Muscle layer of duodenum (tissue), 2 donors: ENCODE measurements around the gene BOLL.
A peak's percentile ranks its signal among the peaks of the same experiment; 100 is the strongest.
"Not testable (repeated sequence)": the region's sequence is repeated elsewhere in the genome, so short reads cannot be mapped to it uniquely, and the experiment has no call there.

ENCODE experiments used
- H3K27ac ChIP-seq: one replicate; pipeline ENCODE4 v1.7.0; 2013; ENCODE audit warnings: mild to moderate bottlenecking, low read length
- H3K27me3 ChIP-seq: one replicate; pipeline ENCODE4 v1.7.0; 2013; ENCODE audit warnings: low read depth, mild to moderate bottlenecking, control low read depth, low read length
- H3K36me3 ChIP-seq, 2 donors: one replicate each; pipeline ENCODE4 v1.7.0; 2013; ENCODE audit warnings: low read length in 2 of 2, control low read depth in 1 of 2, mild to moderate bottlenecking in 1 of 2; ENCODE audit not compliant: insufficient read depth in 2 of 2, control insufficient read depth in 1 of 2
- H3K4me1 ChIP-seq, 2 donors: one replicate each; pipeline ENCODE4 v1.7.0; 2013; ENCODE audit warnings: low read length in 2 of 2, mild to moderate bottlenecking in 2 of 2, control low read depth in 1 of 2, moderate library complexity in 1 of 2; ENCODE audit not compliant: insufficient read depth in 2 of 2, control insufficient read depth in 1 of 2
- H3K4me3 ChIP-seq, 2 donors: one replicate each; pipeline ENCODE4 v1.7.0; 2013; ENCODE audit warnings: low read length in 2 of 2, low read depth in 1 of 2, mild to moderate bottlenecking in 1 of 2
- H3K9me3 ChIP-seq, 2 donors: one replicate each; pipeline ENCODE4 v1.7.0; 2013; ENCODE audit warnings: low read length in 2 of 2, control low read depth in 1 of 2, mild to moderate bottlenecking in 1 of 2; ENCODE audit not compliant: control insufficient read depth in 1 of 2
- donor health status: healthy.

Gene BOLL

GRCh38 chr2:197793456-197793855 is 8.3 kb upstream of the BOLL start:
- Histone ChIP-seq H3K4me3 (no peak overlapping the region), H3K9me3 (no peaks in the 10 kb centered on the region), H3K36me3 (no peaks in the 10 kb centered on the region), H3K4me1 (no peaks in the 10 kb centered on the region), H3K27ac (no peak overlapping the region), H3K27me3 (no peaks in the 10 kb centered on the region)

GRCh38 chr2:197786010-197786877 is 1.1 kb upstream of the BOLL start:
- Histone ChIP-seq H3K4me1 (peaks cover 0 to 10% of the 10 kb centered on the region in 2 donors), H3K27me3 (peaks cover 8% of the 10 kb centered on the region), H3K27ac (no peak overlapping the region), H3K36me3 (no peaks in the 10 kb centered on the region), H3K9me3 (no peaks in the 10 kb centered on the region), H3K4me3 (peak overlapping the region; percentile 56 to 68)

GRCh38 chr2:197782126-197782525 is 3.0 kb downstream of the BOLL start:
- no peak overlapping the region for H3K4me3 ChIP-seq
- H3K4me1 ChIP-seq, result peaks cover 0 to 10% of the 10 kb centered on the region in 2 donors
- peaks cover 8% of the 10 kb centered on the region for H3K27me3 ChIP-seq
- H3K9me3 ChIP-seq, result no peaks in the 10 kb centered on the region
- H3K36me3 ChIP-seq, result no peaks in the 10 kb centered on the region
- no peak overlapping the region for H3K27ac ChIP-seq

- Histone ChIP-seq H3K27me3 (no peaks in the 10 kb centered on the region), H3K4me3 (no peak overlapping the region), H3K27ac (no peak overlapping the region), H3K9me3 (no peaks in the 10 kb centered on the region), H3K36me3 (no peaks in the 10 kb centered on the region), H3K4me1 (no peaks in the 10 kb centered on the region)
Measured at GRCh38 chr2:197779261-197779660, 5.9 kb downstream of the BOLL start.

- Histone ChIP-seq H3K9me3 (no peaks in the 10 kb centered on the region), H3K4me3 (no peak overlapping the region), H3K4me1 (no peaks in the 10 kb centered on the region), H3K27ac (no peak overlapping the region), H3K27me3 (no peaks in the 10 kb centered on the region), H3K36me3 (no peaks in the 10 kb centered on the region)
Measured at GRCh38 chr2:197777823-197778407, 7.2 kb downstream of the BOLL start.

- Histone ChIP-seq H3K36me3 (no peaks in the 10 kb centered on the region), H3K4me1 (no peaks in the 10 kb centered on the region), H3K27me3 (no peaks in the 10 kb centered on the region), H3K27ac (no peak overlapping the region), H3K4me3 (no peak overlapping the region), H3K9me3 (peaks cover 0 to 11% of the 10 kb centered on the region in 2 donors)
Measured at GRCh38 chr2:197760293-197760657, 24.8 kb downstream of the BOLL start.

- no peak overlapping the region for H3K4me3 ChIP-seq
- H3K9me3 ChIP-seq, result peaks cover 0 to 11% of the 10 kb centered on the region in 2 donors
- no peaks in the 10 kb centered on the region for H3K36me3 ChIP-seq
- no peaks in the 10 kb centered on the region for H3K4me1 ChIP-seq
- no peaks in the 10 kb centered on the region for H3K27me3 ChIP-seq
- H3K27ac ChIP-seq, result no peak overlapping the region
Measured at GRCh38 chr2:197759625-197760292, 25.4 kb downstream of the BOLL start.

- Histone ChIP-seq H3K9me3 (peaks cover 0 to 11% of the 10 kb centered on the region in 2 donors), H3K4me1 (no peaks in the 10 kb centered on the region), H3K4me3 (no peak overlapping the region), H3K27ac (no peak overlapping the region), H3K27me3 (no peaks in the 10 kb centered on the region), H3K36me3 (no peaks in the 10 kb centered on the region)
Measured at GRCh38 chr2:197759013-197759412, 26.1 kb downstream of the BOLL start.

- no peak overlapping the region for H3K4me3 ChIP-seq
- H3K4me1 ChIP-seq, result no peaks in the 10 kb centered on the region
- no peaks in the 10 kb centered on the region for H3K9me3 ChIP-seq
- H3K27ac ChIP-seq, result no peak overlapping the region
- H3K36me3 ChIP-seq, result no peaks in the 10 kb centered on the region
- no peaks in the 10 kb centered on the region for H3K27me3 ChIP-seq
Measured at GRCh38 chr2:197740200-197740599, 44.9 kb downstream of the BOLL start.

- H3K27me3 ChIP-seq, H3K36me3 ChIP-seq, H3K9me3 ChIP-seq, H3K4me3 ChIP-seq, H3K27ac ChIP-seq, H3K4me1 ChIP-seq: not testable (repeated sequence)
Measured at GRCh38 chr2:197728555-197729544, 56.3 kb downstream of the BOLL start.

- no peak overlapping the region for H3K27ac ChIP-seq
- no peak overlapping the region for H3K4me3 ChIP-seq
- no peaks in the 10 kb centered on the region for H3K27me3 ChIP-seq
- H3K4me1 ChIP-seq, result no peaks in the 10 kb centered on the region
- H3K9me3 ChIP-seq, result no peaks in the 10 kb centered on the region
- H3K36me3 ChIP-seq, result no peaks in the 10 kb centered on the region
Measured at GRCh38 chr2:197727011-197727410, 58.1 kb downstream of the BOLL start.
